ENCODE results near the gene COL2A1.

GRCh38 chr12:48005750-48006021, 1.4 kb upstream of the COL2A1 start:
- TF ChIP-seq EZH2 (IDR thresholded peaks at IDR 0.05): no peak
- no peak for TF ChIP-seq POLR2AphosphoS5 (IDR thresholded peaks at IDR 0.05; ENCODE audit: borderline replicate concordance, low read depth, low read length)
- TF ChIP-seq FOXP2 (optimal IDR thresholded peaks at IDR 0.05; ENCODE audit: control extremely low read depth, extremely low read length, insufficient read depth): no peak

Measured in SK-N-MC (cell line).